Nucleus accumbens (tissue), 56 donors: ENCODE measurements around the gene INO80.

Experiments
- DNase-seq, 56 donors: peaks; one replicate each; lab custom pipeline; 2025; lab: John Stamatoyannopoulos, UW

Gene INO80

DNA sequence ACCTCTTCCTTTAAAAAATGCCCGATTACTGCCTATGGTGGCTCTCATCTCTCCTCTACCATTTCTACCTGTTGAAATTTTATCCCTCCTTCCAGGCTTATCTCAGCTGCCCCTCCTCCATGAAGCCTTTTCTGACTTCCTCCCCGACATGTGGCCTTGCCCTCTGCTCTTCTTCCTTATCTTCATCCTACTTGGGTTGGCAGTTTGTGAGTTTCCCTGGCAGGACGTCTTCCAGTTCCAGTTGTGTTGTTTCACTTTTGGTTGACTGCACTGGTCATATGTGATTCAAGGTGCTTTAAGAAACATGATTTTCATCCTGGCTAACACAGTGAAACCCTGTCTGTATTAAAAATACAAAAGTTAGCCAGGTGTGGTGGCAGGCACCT is 182.6 kb downstream of the INO80 start:
- no peak for DNase-seq

DNA sequence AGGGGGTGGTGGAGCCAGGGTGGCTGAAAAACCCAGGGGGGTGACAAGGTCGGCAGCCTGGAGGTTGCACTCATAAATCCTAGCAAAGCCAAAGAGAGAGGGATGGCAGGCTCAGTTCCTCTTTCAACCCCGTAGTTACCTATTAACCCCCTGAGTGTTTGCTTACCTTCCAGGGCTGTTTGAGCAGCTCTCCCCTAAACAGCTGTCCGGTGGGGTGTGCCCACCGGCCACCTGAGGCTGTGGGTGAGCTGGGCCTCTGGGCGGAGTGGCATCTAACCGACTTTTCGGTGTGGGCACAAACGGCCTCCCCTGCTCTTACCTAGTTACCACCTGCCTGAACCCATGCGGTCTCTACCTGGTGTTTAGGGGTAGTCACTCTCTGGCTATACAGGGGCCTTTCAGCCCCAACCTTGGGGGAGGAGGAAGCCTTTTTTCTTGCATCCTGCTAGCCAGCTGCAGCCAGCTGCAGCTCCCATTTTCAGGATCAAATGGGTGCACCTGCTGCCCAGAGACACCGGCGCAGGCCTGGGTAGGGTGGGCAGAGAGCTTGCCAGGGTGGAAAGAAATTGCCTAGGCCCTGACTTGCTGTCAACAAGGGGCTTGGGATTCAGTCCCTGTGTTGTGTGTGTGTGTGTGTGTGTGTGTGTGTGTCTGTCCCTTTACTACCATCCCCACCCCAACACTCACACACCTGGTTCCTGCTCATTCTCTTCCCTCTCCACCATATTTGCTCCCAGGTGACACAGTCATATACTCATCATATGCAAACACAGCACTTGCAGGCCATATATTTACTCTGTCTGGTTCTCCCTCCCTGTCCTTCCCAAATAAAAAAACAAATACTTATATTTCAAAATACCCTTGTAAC is 183.2 kb downstream of the INO80 start:
- DNase-seq: no peak

DNA sequence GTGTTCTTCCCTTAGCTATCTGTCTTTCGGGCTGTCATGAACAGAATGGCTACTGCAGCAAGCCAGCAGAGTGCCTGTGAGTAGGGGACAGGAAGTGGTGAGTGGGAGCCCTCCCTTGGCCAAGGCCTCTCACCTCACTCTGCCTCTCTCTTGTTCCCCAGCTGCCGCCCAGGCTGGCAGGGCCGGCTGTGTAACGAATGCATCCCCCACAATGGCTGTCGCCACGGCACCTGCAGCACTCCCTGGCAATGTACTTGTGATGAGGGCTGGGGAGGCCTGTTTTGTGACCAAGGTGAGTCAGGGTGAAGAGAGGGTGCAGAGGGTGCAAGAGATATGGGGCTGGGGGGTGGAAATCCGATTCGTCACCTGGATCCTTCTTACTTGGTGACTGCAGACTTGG is 183.9 kb downstream of the INO80 start:
- no peak for DNase-seq

DNA sequence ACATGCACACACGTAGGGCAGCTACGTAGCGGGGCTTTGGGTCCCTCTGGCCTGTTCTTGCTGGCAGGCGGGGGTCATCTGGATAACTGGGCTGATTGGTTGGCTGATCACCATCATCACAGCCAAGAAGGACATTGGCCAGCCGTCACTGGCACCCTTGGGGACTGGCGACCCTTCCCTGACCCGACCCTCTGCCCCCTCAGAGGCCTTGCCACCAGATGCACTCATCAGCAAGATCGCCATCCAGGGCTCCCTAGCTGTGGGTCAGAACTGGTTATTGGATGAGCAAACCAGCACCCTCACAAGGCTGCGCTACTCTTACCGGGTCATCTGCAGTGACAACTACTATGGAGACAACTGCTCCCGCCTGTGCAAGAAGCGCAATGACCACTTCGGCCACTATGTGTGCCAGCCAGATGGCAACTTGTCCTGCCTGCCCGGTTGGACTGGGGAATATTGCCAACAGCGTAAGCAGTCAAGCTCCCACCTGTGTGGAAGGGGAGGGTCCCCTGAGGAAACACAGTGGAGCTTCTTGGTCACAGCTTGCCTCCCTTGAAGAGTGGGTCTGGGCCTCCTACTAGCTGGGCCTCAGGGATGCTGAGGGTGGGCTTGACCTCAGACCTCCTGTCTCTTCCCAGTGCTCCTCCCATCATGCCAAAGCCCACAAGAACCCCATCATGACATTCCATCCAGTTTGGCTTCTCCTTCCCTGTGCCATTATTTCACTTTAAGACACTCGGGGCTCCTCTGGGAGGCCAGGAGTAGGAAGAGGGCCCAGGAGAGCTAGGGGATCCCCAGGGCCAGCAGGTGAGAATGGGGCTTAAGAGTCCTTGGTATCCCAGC is 184.6 kb downstream of the INO80 start:
- DNase-seq: no peak

DNA sequence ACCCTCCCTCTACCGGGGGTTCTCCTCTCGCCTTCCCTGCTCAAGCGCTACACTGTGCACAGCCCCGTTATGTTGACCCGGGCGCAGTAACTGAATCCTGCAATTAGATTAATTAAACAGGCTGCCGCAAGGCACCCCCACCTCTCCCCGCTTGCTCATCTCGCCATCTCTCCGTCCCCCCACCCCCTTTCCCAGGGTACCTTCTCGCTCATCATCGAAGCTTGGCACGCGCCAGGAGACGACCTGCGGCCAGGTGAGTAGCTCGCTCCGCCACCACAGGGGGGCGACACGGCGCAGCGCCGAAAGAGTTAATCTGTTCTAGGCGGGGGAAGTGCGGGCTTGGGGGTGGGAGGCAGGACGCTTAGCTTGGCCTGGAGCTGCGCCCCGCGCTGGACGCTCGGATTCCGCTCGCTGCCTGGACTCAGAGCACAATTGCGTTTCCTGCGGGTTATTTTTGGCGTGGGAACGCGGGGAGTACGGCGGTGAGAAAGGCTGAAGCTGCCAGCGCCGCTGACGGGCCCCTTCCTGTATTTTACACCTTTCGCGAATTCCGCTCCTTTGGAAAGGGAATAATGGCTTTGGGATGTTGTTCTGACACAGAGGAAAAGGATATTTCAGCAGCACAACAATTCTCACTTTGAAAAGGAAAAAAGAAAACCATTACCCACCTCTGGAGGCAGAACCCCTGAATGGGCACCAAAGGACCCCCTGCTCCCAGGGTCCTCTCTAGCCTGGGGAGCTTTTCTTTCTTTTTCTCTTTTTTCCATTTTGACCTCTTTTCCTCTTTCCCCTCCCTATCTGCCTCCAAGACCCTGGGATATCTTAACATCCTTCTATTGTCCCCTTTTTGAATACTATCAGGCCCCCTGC is 185.4 kb downstream of the INO80 start:
- peak in 10 of 56 donors; percentile 6 to 54 (median 14) for DNase-seq

DNA sequence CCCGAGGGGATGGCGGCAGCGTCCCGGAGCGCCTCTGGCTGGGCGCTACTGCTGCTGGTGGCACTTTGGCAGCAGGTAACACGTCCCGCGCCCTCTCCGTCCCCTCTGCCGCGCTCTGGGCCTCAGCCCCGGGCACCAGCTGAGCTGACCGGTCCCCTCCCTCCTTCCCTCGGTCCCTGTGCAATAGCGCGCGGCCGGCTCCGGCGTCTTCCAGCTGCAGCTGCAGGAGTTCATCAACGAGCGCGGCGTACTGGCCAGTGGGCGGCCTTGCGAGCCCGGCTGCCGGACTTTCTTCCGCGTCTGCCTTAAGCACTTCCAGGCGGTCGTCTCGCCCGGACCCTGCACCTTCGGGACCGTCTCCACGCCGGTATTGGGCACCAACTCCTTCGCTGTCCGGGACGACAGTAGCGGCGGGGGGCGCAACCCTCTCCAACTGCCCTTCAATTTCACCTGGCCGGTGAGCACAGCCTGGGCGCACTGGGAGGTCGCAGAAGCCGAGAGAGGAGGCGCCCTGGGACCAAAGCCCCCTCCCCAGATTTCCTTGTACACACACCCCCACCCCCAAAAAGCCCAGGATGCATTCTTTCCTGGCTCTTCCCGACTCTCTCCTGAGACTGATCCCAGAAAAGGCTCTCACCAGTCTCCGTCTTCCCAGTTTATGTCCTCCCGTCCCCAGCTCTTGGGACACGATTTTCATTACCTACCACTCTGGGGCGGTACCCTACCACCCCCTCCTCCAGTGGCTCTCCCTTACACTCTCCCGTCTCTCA is 186.2 kb downstream of the INO80 start:
- DNase-seq: peak in 4 of 56 donors; percentile 12 to 26 (median 20)
